Measurements from ENCODE around the gene PGM5.

DNA sequence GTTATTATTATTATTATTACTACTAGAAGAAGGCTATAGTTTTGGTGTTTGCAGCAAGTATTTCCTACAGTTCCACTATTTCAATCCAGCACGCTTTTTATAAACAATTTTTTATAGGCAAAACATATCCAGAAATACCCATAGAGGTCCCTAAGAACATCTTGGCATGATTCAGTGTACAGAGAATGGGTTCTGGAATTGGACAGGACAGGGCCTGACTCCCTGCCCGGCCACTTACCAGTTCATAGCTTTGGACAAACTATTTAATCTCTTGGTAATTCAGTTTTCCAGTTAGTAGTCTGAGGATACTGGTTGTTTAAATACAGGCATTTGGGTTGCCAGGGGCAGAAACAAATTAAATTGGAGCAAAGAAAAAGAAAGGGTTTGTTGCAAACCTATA, 91.2 kb downstream of the PGM5 start:
- TF ChIP-seq, protein P1, sequence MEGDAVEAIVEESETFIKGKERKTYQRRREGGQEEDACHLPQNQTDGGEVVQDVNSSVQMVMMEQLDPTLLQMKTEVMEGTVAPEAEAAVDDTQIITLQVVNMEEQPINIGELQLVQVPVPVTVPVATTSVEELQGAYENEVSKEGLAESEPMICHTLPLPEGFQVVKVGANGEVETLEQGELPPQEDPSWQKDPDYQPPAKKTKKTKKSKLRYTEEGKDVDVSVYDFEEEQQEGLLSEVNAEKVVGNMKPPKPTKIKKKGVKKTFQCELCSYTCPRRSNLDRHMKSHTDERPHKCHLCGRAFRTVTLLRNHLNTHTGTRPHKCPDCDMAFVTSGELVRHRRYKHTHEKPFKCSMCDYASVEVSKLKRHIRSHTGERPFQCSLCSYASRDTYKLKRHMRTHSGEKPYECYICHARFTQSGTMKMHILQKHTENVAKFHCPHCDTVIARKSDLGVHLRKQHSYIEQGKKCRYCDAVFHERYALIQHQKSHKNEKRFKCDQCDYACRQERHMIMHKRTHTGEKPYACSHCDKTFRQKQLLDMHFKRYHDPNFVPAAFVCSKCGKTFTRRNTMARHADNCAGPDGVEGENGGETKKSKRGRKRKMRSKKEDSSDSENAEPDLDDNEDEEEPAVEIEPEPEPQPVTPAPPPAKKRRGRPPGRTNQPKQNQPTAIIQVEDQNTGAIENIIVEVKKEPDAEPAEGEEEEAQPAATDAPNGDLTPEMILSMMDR (optimal IDR thresholded peaks at IDR 0.05 in 1 of 3, IDR thresholded peaks at IDR 0.05 in 1 of 3, conservative IDR thresholded peaks at IDR 0.05 in 1 of 3; ENCODE audit: extremely low read depth in 1 of 3, insufficient read depth in 2 of 3, low read length in 3 of 3), result no peak
- no peak for TF ChIP-seq EZH2 (IDR thresholded peaks at IDR 0.05; ENCODE audit: low read length)

Data from keratinocyte (primary cell).